K562 (cell line): ENCODE results near the gene NDUFA3. TPM values are rescaled to one million over a fixed set of nuclear protein-coding genes. Genes with fewer than 3 reads are reported as not detected.

ENCODE experiments used
- ATAC-seq: fragments of 200-7000 bp; cut with Tn5 transposase; 3 replicates; pipeline ENCODE4 v1.9.1; 2020; ENCODE audit warnings: moderate library complexity
- BruUV-seq: library from RNA; stranded (reverse); fragments of 400-500 nt; replicated peaks from 2 replicates; lab custom pipeline; 2021; lab: Mats Ljungman, UMichigan
- CTCF ChIA-PET: fragments of 300-600 bp; formaldehyde crosslinking; extraction: SDS; loops from one replicate; lab custom pipeline; 2021; ENCODE audit warnings: low intra/inter-chr PET ratio; lab: Yijun Ruan, JAX
- POLR2A ChIA-PET: fragments of 300-600, 350-650 bp; sonication (Branson Sonifier 250); formaldehyde crosslinking; extraction: SDS; loops from one replicate; lab custom pipeline; 2021; ENCODE audit warnings: antibody characterized with exemption, inconsistent platforms; lab: Yijun Ruan, JAX
- DNase-seq, 4 experiments: peaks; one replicate each; pipeline versions ENCODE4 v3.0.0 to v3.0.0-alpha.2; 2011 to 2018; ENCODE audit warnings: low spot score in 3 of 4, mixed read lengths in 3 of 4; ENCODE audit errors: extremely low read depth in 1 of 4
- FAIRE-seq: peaks from 2 replicates; lab custom pipeline; 2011; peaks lifted over from hg19 to GRCh38; lab: Jason Lieb, UNC
- H2AFZ ChIP-seq: 2 replicates; pipeline ENCODE4 v1.6.0; 2011; ENCODE audit warnings: low read depth, low read length, control low read depth, inconsistent platforms
- H3K27ac ChIP-seq: fragments of 200-600 bp; 3 replicates; pipeline ENCODE4 v1.8.0; 2011; ENCODE audit warnings: low read depth, mild to moderate bottlenecking, control low read depth, inconsistent platforms, low read length, moderate library complexity, mixed read lengths; ENCODE audit errors: extremely low read depth
- H3K27me3 ChIP-seq, 2 experiments: fragments of 300-600 bp in 1 of 2; 2 replicates in 1 of 2; 3 replicates in 1 of 2; pipeline versions ENCODE4 v1.6.0 to v1.8.0; 2011; ENCODE audit warnings: inconsistent platforms in 2 of 2, low read length in 2 of 2, mild to moderate bottlenecking in 1 of 2, mixed read lengths in 1 of 2, moderate library complexity in 1 of 2; ENCODE audit not compliant: control insufficient read depth in 2 of 2, insufficient read depth in 2 of 2
- H3K36me3 ChIP-seq: fragments of 300-600 bp; 3 replicates; pipeline ENCODE4 v1.8.0; 2011; ENCODE audit warnings: mild to moderate bottlenecking, low read length, inconsistent platforms; ENCODE audit not compliant: control insufficient read depth, insufficient read depth
- H3K4me1 ChIP-seq, 2 experiments: fragments of 200-600 bp in 1 of 2; replicated peaks in 1 of 2; 2 replicates in 1 of 2; 3 replicates in 1 of 2; pipeline versions ENCODE4 v1.5.1 to v1.8.0; 2011; ENCODE audit warnings: inconsistent platforms in 2 of 2, low read length in 2 of 2, mild to moderate bottlenecking in 1 of 2, mixed read lengths in 1 of 2, moderate library complexity in 1 of 2; ENCODE audit not compliant: control insufficient read depth in 2 of 2, insufficient read depth in 2 of 2
- H3K4me2 ChIP-seq: 2 replicates; pipeline ENCODE4 v1.6.1; 2011; ENCODE audit warnings: low read length, control low read depth, inconsistent platforms, mixed read lengths; ENCODE audit not compliant: insufficient read depth
- H3K4me3 ChIP-seq: fragments of 200-600 bp; sonication (generic), shearing (Covaris generic); 2 replicates; pipeline ENCODE4 v1.5.1; 2016; ENCODE audit warnings: control low read depth, inconsistent platforms
- H3K79me2 ChIP-seq: fragments of 200-600 bp; 3 replicates; pipeline ENCODE4 v1.8.0; 2011; ENCODE audit warnings: low read length, inconsistent platforms; ENCODE audit not compliant: control insufficient read depth, insufficient read depth
- H3K9ac ChIP-seq, 2 experiments: 2 replicates each; pipeline versions ENCODE4 v1.6.0 to v1.6.1; 2011; ENCODE audit warnings: low read depth in 2 of 2, low read length in 2 of 2, control low read depth in 1 of 2, inconsistent platforms in 1 of 2, mild to moderate bottlenecking in 1 of 2, mixed read lengths in 1 of 2; ENCODE audit not compliant: insufficient read depth in 1 of 2
- H3K9me1 ChIP-seq: one replicate; pipeline ENCODE4 v1.6.0; 2011; ENCODE audit warnings: inconsistent platforms, mild to moderate bottlenecking, low read length, moderate library complexity; ENCODE audit not compliant: control insufficient read depth, insufficient read depth
- H3K9me3 ChIP-seq: replicated peaks from 2 replicates; pipeline ENCODE4 v1.5.1; 2011; ENCODE audit warnings: low read depth, low read length, inconsistent platforms; ENCODE audit not compliant: control insufficient read depth, insufficient read depth
- H4K20me1 ChIP-seq: replicated peaks from 2 replicates; pipeline ENCODE4 v1.6.1; 2011; ENCODE audit warnings: low read length, inconsistent platforms, mixed read lengths; ENCODE audit not compliant: control insufficient read depth, insufficient read depth
- CBX2 ChIP-seq: fragments of 200-600 bp; sonication (generic); IDR thresholded peaks from one replicate; pipeline ENCODE4 v1.6.1; 2012; ENCODE audit warnings: mild to moderate bottlenecking, low read length, inconsistent platforms; ENCODE audit not compliant: insufficient read depth, poor library complexity, severe bottlenecking
- FOXM1 ChIP-seq, 2 experiments: fragments of 450-650 bp in 1 of 2; sonication (generic) in 1 of 2; formaldehyde crosslinking in 1 of 2; IDR thresholded peaks; 2 replicates each; pipeline versions ENCODE4 v1.6.1 to v1.9.0; 2017 to 2022; ENCODE audit warnings: low read depth in 2 of 2, mild to moderate bottlenecking in 2 of 2, missing genetic modification reagents in 1 of 2, moderate library complexity in 1 of 2
- HNRNPLL ChIP-seq: fragments of 200-400 bp; formaldehyde crosslinking; IDR thresholded peaks from 2 replicates; pipeline ENCODE4 v1.6.1; 2017; ENCODE audit warnings: low read length, low read depth, mild to moderate bottlenecking; ENCODE audit not compliant: poor library complexity, severe bottlenecking
- RBFOX2 ChIP-seq: fragments of 200-400 bp; formaldehyde crosslinking; IDR thresholded peaks from 2 replicates; pipeline ENCODE4 v1.6.1; 2017; ENCODE audit warnings: low read depth, mild to moderate bottlenecking, low read length, moderate library complexity
- WGBS: fragments of 100-300 bp; shearing (Covaris generic); methylation state at CpG from one replicate; pipeline ENCODE4 v1.1.6; 2016; ENCODE audit warnings: low coverage, mixed read lengths; ENCODE audit not compliant: insufficient coverage; ENCODE audit errors: missing lambda C conversion rate; 5-methylcytosine and 5-hydroxymethylcytosine counted together
- in situ Hi-C: fragments of 300-500 bp; cut with MboI; formaldehyde crosslinking; loops from 4 replicates; pipeline ENCODE4 v1.15.0; 2018; ENCODE audit warnings: inconsistent platforms, mixed read lengths
- intact Hi-C: fragments of 100-400 bp; cut with micrococcal nuclease; formaldehyde crosslinking; loops from 2 replicates; pipeline ENCODE4 v1.14.2; 2022
- polyA plus RNA-seq, 8 experiments: library from polyadenylated mRNA; depleted of rRNA in 4 of 8; stranded (reverse) in 5 of 8; unstranded in 3 of 8; fragments of >200 nt; fragmentation: Nextera tagmentation in 2 of 8; fragmentation: Illumina TruSeq in 1 of 8; extraction: Ambion mirVana in 2 of 8; extraction: Trizol in 1 of 8; gene quantifications; 2 replicates each; pipeline versions ENCODE4 v1.2.1 to v1.2.3, GENCODE V29; 2011 to 2014; ENCODE audit warnings: inconsistent platforms in 1 of 8, missing spikeins in 1 of 8
- total RNA-seq, 7 experiments: library from RNA; depleted of rRNA in 6 of 7; stranded (reverse); fragments of >200 nt in 6 of 7; fragmentation: Illumina TruSeq in 2 of 7; extraction: Trizol in 2 of 7; gene quantifications; 2 replicates each; pipeline versions ENCODE4 v1.2.1 to v1.2.3, GENCODE V29; 2011 to 2021; ENCODE audit warnings: low replicate concordance in 1 of 7
- TF ChIP-seq, protein P1 (sequence below), 2 experiments: IDR thresholded peaks in 1 of 2; conservative IDR thresholded peaks in 1 of 2; 2 replicates each; pipeline ENCODE4 v1.6.1; 2016; ENCODE audit warnings: low read depth in 2 of 2, mild to moderate bottlenecking in 1 of 2, missing compliant biosample characterization in 1 of 2, missing genetic modification characterization in 1 of 2, moderate library complexity in 1 of 2

Gene NDUFA3
- total and polyA plus RNA-seq, 9 of the 15 experiments (the other 6 are each of a cell fraction or from before 2014, with no cell fraction given), result 39.2 to 279 (median 138) TPM

GRCh38 chr19:54133957-54134590, 31.4 kb downstream of the NDUFA3 start (continued):
- TF ChIP-seq, protein P1, sequence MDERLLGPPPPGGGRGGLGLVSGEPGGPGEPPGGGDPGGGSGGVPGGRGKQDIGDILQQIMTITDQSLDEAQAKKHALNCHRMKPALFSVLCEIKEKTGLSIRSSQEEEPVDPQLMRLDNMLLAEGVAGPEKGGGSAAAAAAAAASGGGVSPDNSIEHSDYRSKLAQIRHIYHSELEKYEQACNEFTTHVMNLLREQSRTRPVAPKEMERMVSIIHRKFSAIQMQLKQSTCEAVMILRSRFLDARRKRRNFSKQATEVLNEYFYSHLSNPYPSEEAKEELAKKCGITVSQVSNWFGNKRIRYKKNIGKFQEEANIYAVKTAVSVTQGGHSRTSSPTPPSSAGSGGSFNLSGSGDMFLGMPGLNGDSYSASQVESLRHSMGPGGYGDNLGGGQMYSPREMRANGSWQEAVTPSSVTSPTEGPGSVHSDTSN (CRISPR knock-in tag; IDR thresholded peaks at IDR 0.05; ENCODE audit: low read depth), result no peak
- TF ChIP-seq, protein P1 (tag; conservative IDR thresholded peaks at IDR 0.05; ENCODE audit: low read depth), result no peak
- TF ChIP-seq CBX2 (no peak), RBFOX2 (no peak)

- peaks cover 16% of the 10 kb centered on the region for H3K9me1 ChIP-seq
- peaks cover 12% of the 10 kb centered on the region for H4K20me1 ChIP-seq
- POLR2A ChIA-PET, result interaction anchor here (0.6 to 3.1 kb wide), 13 partner anchors 12 to 87 kb away, joined by 3 to 29 read pairs (median 8); partner anchors contain the start of genes LENG1, MBOAT7, PRPF31 and RPS9
- H3K27me3 ChIP-seq, result no peaks in the 10 kb centered on the region
- H3K36me3 ChIP-seq, result peaks cover 33% of the 10 kb centered on the region
- peaks cover 14 to 23% of the 10 kb centered on the region in 2 experiments; a peak in 4 of 5 replicates for H3K4me1 ChIP-seq
- H3K4me3 ChIP-seq, result peak overlapping the region; percentile 51
- peak overlapping the region; percentile 92 for H2AFZ ChIP-seq
- FAIRE-seq (no peak), ATAC-seq (no peak), DNase-seq (peak in 1 of 4 experiments; percentile 26)
- CTCF ChIA-PET, result no interaction called here
- in situ Hi-C loops (no loop called here), intact Hi-C loops (loop anchor here (2.0 kb wide), 1 partner anchor 65 kb away; the partner anchor contains the start of gene RPS9)
- no peaks in the 10 kb centered on the region for H3K9me3 ChIP-seq
- H3K79me2 ChIP-seq, result peaks cover 37% of the 10 kb centered on the region
- H3K27ac ChIP-seq, result peak overlapping the region; percentile 59
- 9% methylated on average over 29 of the region's 30 CpGs for WGBS
- H3K4me2 ChIP-seq, result peak overlapping the region; percentile 100
- peak overlapping the region; percentile 69 to 86 for H3K9ac ChIP-seq
- BruUV-seq, result TSS peak; percentile 90
- TF ChIP-seq FOXM1 (IDR thresholded peaks at IDR 0.05; ENCODE audit: low read depth), result no peak
- TF ChIP-seq FOXM1 (CRISPR knock-in tag; IDR thresholded peaks at IDR 0.05; ENCODE audit: low read depth), result no peak
- TF ChIP-seq HNRNPLL, result peak; percentile 45
Observed at GRCh38 chr19:54136086-54136863, 33.6 kb downstream of the NDUFA3 start.
